ENCODE measurements around the gene MAN1A1. TPM values are rescaled to one million over a fixed set of nuclear protein-coding genes. Genes with fewer than 3 reads are reported as not detected.

The MAN1A1 gene
- total and polyA plus RNA-seq, 2 of the 8 experiments (the other 6 are each of a cell fraction or from before 2014, with no cell fraction given), result 1.8 to 5.4 TPM

- H3K23ac ChIP-seq (ENCODE audit: insufficient read length), result no peak overlapping the region
- H3K9ac ChIP-seq (replicated peaks in 1 of 4; ENCODE audit: extremely low read depth in 1 of 4, low read depth in 3 of 4, low read length in 3 of 4), result no peak overlapping the region
- H3K4me2 ChIP-seq (ENCODE audit: insufficient read depth in 1 of 2, low read depth in 2 of 2, low read length in 2 of 2), result no peak overlapping the region
- no peak overlapping the region for H3K27ac ChIP-seq (ENCODE audit: low read depth, low read length)
- H3K23me2 ChIP-seq (ENCODE audit: low read depth, low read length), result no peaks in the 10 kb centered on the region
- no peaks in the 10 kb centered on the region for H3K36me3 ChIP-seq (ENCODE audit: control insufficient read depth in 2 of 4, insufficient read depth in 4 of 4, low read length in 3 of 4)
- no peak for FAIRE-seq
- no peaks in the 10 kb centered on the region for H3K9me3 ChIP-seq (ENCODE audit: insufficient read depth in 2 of 2, low read depth in 1 of 2, low read length in 1 of 2)
- H2AK5ac ChIP-seq (ENCODE audit: low read depth, low read length), result no peak overlapping the region
- H4K8ac ChIP-seq (ENCODE audit: extremely low read depth, insufficient read depth, low read length), result no peak overlapping the region
- H2BK20ac ChIP-seq (ENCODE audit: low read length), result no peak overlapping the region
- no peaks in the 10 kb centered on the region for H3K27me3 ChIP-seq (replicated peaks in 1 of 4; ENCODE audit: control insufficient read depth in 3 of 4, extremely low read depth in 1 of 4, insufficient read depth in 3 of 4, low read length in 3 of 4)
- H2BK5ac ChIP-seq (ENCODE audit: low read depth, low read length), result no peak overlapping the region
- H3K79me1 ChIP-seq (ENCODE audit: low read depth, low read length), result no peaks in the 10 kb centered on the region
- no peak overlapping the region for H2BK15ac ChIP-seq (ENCODE audit: low read length)
- CTCF ChIA-PET (ENCODE audit: partially characterized antibody), result interaction anchor here (0.5 to 1.2 kb wide), 2 partner anchors 87 to 127 kb away, joined by 3 read pairs; no protein-coding TSS in a partner anchor
- H4K20me1 ChIP-seq (replicated peaks in 1 of 2; ENCODE audit: control insufficient read depth in 1 of 2, insufficient read depth in 2 of 2, low read length in 2 of 2), result no peaks in the 10 kb centered on the region
- H4K5ac ChIP-seq (ENCODE audit: insufficient read length, low read depth, low read length), result no peak overlapping the region
- DNase-seq (ENCODE audit: low read depth in 1 of 2, low spot score in 2 of 2), result no peak
- H2BK120ac ChIP-seq (replicated peaks; ENCODE audit: low read depth, low read length), result no peak overlapping the region
- H3K4ac ChIP-seq (replicated peaks; ENCODE audit: insufficient read length, low read depth, low read length), result no peak overlapping the region
- 92 to 100% methylated on average over 2 to 9 of the region's 9 CpGs for WGBS, 2 experiments (ENCODE audit: extremely low coverage in 1 of 2, insufficient coverage in 1 of 2, insufficient read length in 1 of 2, insufficient replicate concordance in 2 of 2, low coverage in 1 of 2, low lambda C conversion rate in 2 of 2, missing lambda C conversion rate in 1 of 2)
- H4K91ac ChIP-seq (replicated peaks; ENCODE audit: insufficient read length, low read length), result no peak overlapping the region
- no peak overlapping the region for H2AFZ ChIP-seq (ENCODE audit: low read length)
- H3K56ac ChIP-seq (replicated peaks; ENCODE audit: insufficient read length, low read depth, low read length), result no peak overlapping the region
- no peaks in the 10 kb centered on the region for H3K79me2 ChIP-seq (ENCODE audit: control insufficient read depth in 1 of 2, insufficient read depth in 2 of 2, low read length in 2 of 2)
- H3K18ac ChIP-seq (ENCODE audit: extremely low read depth, low read length), result no peak overlapping the region
- no peak overlapping the region for H2BK12ac ChIP-seq (ENCODE audit: low read depth, low read length)
- H3K14ac ChIP-seq (ENCODE audit: insufficient read length), result no peak overlapping the region
- POLR2A ChIA-PET (ENCODE audit: partially characterized antibody), result interaction anchor here (1.0 kb wide), 1 partner anchor 22 kb away, joined by 4 read pairs; no protein-coding TSS in a partner anchor
- no peaks in the 10 kb centered on the region for H3K4me1 ChIP-seq (replicated peaks in 1 of 4; ENCODE audit: control insufficient read depth in 3 of 4, insufficient read depth in 4 of 4, low read length in 3 of 4)
- no peak overlapping the region for H3K4me3 ChIP-seq (ENCODE audit: extremely low read depth in 1 of 4, insufficient read depth in 2 of 4, low read depth in 3 of 4, low read length in 4 of 4)
- TF ChIP-seq SP4 (IDR thresholded peaks at IDR 0.05; ENCODE audit: low read length), result no peak
- TF ChIP-seq SUZ12 (IDR thresholded peaks at IDR 0.05; ENCODE audit: low read length), result no peak
- TF ChIP-seq POU5F1 (IDR thresholded peaks at IDR 0.05; ENCODE audit: low read depth, low read length), result no peak
- TF ChIP-seq CHD1 (IDR thresholded peaks at IDR 0.05; ENCODE audit: low read depth, low read length), result no peak
- no peak for TF ChIP-seq ATF2 (IDR thresholded peaks at IDR 0.05; ENCODE audit: low read length)
- TF ChIP-seq CREB1 (IDR thresholded peaks at IDR 0.05), result no peak
- TF ChIP-seq RNF2 (IDR thresholded peaks at IDR 0.05; ENCODE audit: borderline replicate concordance, low read depth, low read length, missing control alignments, poor library complexity, severe bottlenecking), result no peak
- no peak for TF ChIP-seq SP1 (IDR thresholded peaks at IDR 0.05; ENCODE audit: low read depth, low read length)
- TF ChIP-seq CHD2 (IDR thresholded peaks at IDR 0.05; ENCODE audit: low read length), result no peak
- TF ChIP-seq SIN3A (conservative IDR thresholded peaks at IDR 0.05 in 1 of 2, IDR thresholded peaks at IDR 0.05 in 1 of 2; ENCODE audit: low read depth in 1 of 2, low read length in 2 of 2), result no peak
Observed at GRCh38 chr6:119215885-119216590, 133.5 kb downstream of the MAN1A1 start.
